HepG2 (cell line): ENCODE data around the gene COL26A1. TPM values are rescaled to one million over a fixed set of nuclear protein-coding genes. Genes with fewer than 3 reads are reported as not detected.

Source experiments
- CEBPG ChIP-seq: IDR thresholded peaks from 2 replicates; pipeline ENCODE4 v1.6.1; 2016
- FOSL2 ChIP-seq: sonication (generic); formaldehyde crosslinking; IDR thresholded peaks from 2 replicates; pipeline ENCODE4 v1.4.0; 2020; ENCODE audit warnings: missing genetic modification reagents
- HMG20B ChIP-seq: conservative IDR thresholded peaks from 2 replicates; pipeline ENCODE4 v1.6.1; 2016; ENCODE audit warnings: missing genetic modification reagents, missing compliant biosample characterization
- HOXA7 ChIP-seq: sonication (generic); formaldehyde crosslinking; IDR thresholded peaks from 2 replicates; pipeline ENCODE4 v1.8.1; 2022; ENCODE audit warnings: mild to moderate bottlenecking, missing genetic modification reagents, moderate library complexity
- IRX3 ChIP-seq: sonication (generic); formaldehyde crosslinking; IDR thresholded peaks from 2 replicates; pipeline ENCODE4 v1.8.1; 2023; ENCODE audit warnings: mild to moderate bottlenecking, low read depth, missing genetic modification reagents, borderline replicate concordance
- MEF2D ChIP-seq: sonication (generic); formaldehyde crosslinking; IDR thresholded peaks from 2 replicates; pipeline ENCODE4 v1.5.1; 2020; ENCODE audit warnings: mild to moderate bottlenecking, missing genetic modification reagents
- MYC ChIP-seq: sonication (generic); formaldehyde crosslinking; IDR thresholded peaks from 2 replicates; pipeline ENCODE4 v1.9.0; 2021; ENCODE audit warnings: missing genetic modification reagents, borderline replicate concordance
- POLR2AphosphoS5 ChIP-seq: IDR thresholded peaks from 2 replicates; pipeline ENCODE4 v1.6.1; 2012; ENCODE audit warnings: low read depth, low read length
- RFXAP ChIP-seq: sonication (generic); formaldehyde crosslinking; IDR thresholded peaks from 2 replicates; pipeline ENCODE4 v1.4.0; 2020; ENCODE audit warnings: missing genetic modification reagents, borderline replicate concordance
- SAFB2 ChIP-seq: sonication (generic); formaldehyde crosslinking; IDR thresholded peaks from 2 replicates; pipeline ENCODE4 v1.5.1; 2020; ENCODE audit warnings: missing genetic modification reagents, low read depth, mild to moderate bottlenecking, borderline replicate concordance
- YEATS4 ChIP-seq: sonication (generic); formaldehyde crosslinking; IDR thresholded peaks from 2 replicates; pipeline ENCODE4 v1.4.0; 2020; ENCODE audit warnings: missing genetic modification reagents, borderline replicate concordance
- YY1 ChIP-seq: IDR thresholded peaks from 2 replicates; pipeline ENCODE4 v1.6.1; 2011; ENCODE audit warnings: low read length, low read depth, moderate library complexity, mild to moderate bottlenecking; ENCODE audit not compliant: insufficient read depth, insufficient replicate concordance
- ZMAT3 ChIP-seq: sonication (generic); formaldehyde crosslinking; conservative IDR thresholded peaks from 2 replicates; pipeline ENCODE4 v1.7.0; 2021; ENCODE audit warnings: missing genetic modification reagents
- ZNF264 ChIP-seq: sonication (generic); formaldehyde crosslinking; IDR thresholded peaks from 2 replicates; pipeline ENCODE4 v1.4.0; 2020; ENCODE audit warnings: missing genetic modification reagents
- ZNF547 ChIP-seq: sonication (generic); formaldehyde crosslinking; IDR thresholded peaks from 2 replicates; pipeline ENCODE4 v1.5.1; 2020; ENCODE audit warnings: mild to moderate bottlenecking, missing genetic modification reagents
- ZNF746 ChIP-seq: sonication (generic); formaldehyde crosslinking; IDR thresholded peaks from 2 replicates; pipeline ENCODE4 v1.8.0; 2022; ENCODE audit warnings: mild to moderate bottlenecking, missing genetic modification reagents
- polyA plus RNA-seq, 8 experiments: library from polyadenylated mRNA; depleted of rRNA in 3 of 8; stranded (reverse) in 7 of 8; unstranded in 1 of 8; fragments of >200 nt; fragmentation: Illumina TruSeq in 4 of 8; extraction: Trizol in 4 of 8; gene quantifications; 2 replicates each; pipeline versions ENCODE4 v1.2.1 to v1.2.3, GENCODE V29; 2011 to 2016; ENCODE audit warnings: low read depth in 4 of 8, missing spikeins in 1 of 8, mixed read lengths in 1 of 8; ENCODE audit not compliant: insufficient read depth in 1 of 8
- total RNA-seq, 5 experiments: library from RNA; depleted of rRNA; stranded (reverse); fragments of >200 nt; fragmentation: Illumina TruSeq; extraction: Trizol; gene quantifications; 2 replicates each; pipeline ENCODE4 v1.2.3, GENCODE V29; 2016; ENCODE audit warnings: low read depth in 1 of 5
- TF ChIP-seq, protein P1 (sequence below): sonication (generic); formaldehyde crosslinking; IDR thresholded peaks from 2 replicates; pipeline ENCODE4 v1.8.1; 2023; ENCODE audit warnings: mild to moderate bottlenecking, inconsistent platforms, moderate library complexity, missing genetic modification reagents, borderline replicate concordance
- TF ChIP-seq, protein P2 (sequence below): sonication (generic); formaldehyde crosslinking; conservative IDR thresholded peaks from 2 replicates; pipeline ENCODE4 v1.8.0; 2022; ENCODE audit warnings: mild to moderate bottlenecking, moderate library complexity, missing genetic modification reagents
- TF ChIP-seq, protein P3 (sequence below): sonication (generic); formaldehyde crosslinking; IDR thresholded peaks from 2 replicates; pipeline ENCODE4 v1.4.0; 2020; ENCODE audit warnings: mild to moderate bottlenecking, missing genetic modification reagents
- TF ChIP-seq, protein P4 (sequence below): sonication (generic); formaldehyde crosslinking; IDR thresholded peaks from 2 replicates; pipeline ENCODE4 v1.5.1; 2020; ENCODE audit warnings: missing genetic modification reagents, mild to moderate bottlenecking, borderline replicate concordance
- TF ChIP-seq, protein P5 (sequence below): sonication (generic); formaldehyde crosslinking; IDR thresholded peaks from 2 replicates; pipeline ENCODE4 v1.8.0; 2022; ENCODE audit warnings: mild to moderate bottlenecking, missing genetic modification reagents; ENCODE audit not compliant: insufficient replicate concordance

The COL26A1 gene
- total and polyA plus RNA-seq, 2 of the 13 experiments (the other 11 are each of a cell fraction or from before 2014, with no cell fraction given) = 7.8 to 9.2 TPM

DNA sequence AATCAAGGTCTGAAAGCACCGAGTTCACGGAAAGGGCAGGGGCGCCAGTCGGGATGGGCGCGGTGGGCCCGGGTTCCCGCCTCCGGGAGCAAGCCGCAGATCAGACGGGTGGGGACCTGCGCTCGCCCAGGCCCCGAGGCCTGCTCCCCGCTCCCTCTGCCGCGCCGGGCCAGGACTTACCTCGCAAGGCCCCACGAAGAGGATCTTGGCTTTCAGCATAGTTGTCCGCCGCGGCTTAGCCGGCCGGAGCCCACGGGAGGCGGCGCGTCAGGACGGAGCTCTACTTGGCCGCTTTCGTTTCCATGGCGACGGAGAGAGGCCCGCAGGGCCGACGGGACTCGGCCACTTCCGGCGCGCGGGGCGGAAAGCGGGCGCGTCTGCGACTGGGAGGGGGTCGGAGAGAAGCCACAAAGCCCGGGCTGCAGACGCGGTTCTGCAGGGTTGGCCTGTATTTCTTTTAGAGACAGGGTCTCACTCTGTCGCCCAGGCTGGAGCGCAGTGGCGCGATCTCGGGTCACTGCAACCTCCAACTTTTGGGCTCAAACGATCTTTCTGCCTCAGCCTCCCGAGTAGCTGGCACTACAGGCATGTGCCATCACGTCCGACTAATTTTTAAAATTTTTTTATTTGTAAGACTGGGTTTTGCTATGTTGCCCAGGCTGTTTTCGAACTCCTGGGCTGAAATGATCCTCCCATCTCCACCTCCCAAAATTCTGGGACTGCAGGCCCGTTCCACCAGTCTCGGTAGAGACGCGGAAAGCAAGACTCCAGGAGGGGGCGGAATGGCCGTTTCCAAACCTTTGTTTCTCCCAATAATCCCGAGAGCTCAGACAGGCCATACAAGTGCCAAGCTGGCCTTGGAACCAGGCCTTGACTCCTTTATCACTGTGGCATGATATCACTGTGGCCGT, 40.9 kb upstream of the COL26A1 start, which contains the start of gene IFT22 (continued):
- TF ChIP-seq, protein P1, sequence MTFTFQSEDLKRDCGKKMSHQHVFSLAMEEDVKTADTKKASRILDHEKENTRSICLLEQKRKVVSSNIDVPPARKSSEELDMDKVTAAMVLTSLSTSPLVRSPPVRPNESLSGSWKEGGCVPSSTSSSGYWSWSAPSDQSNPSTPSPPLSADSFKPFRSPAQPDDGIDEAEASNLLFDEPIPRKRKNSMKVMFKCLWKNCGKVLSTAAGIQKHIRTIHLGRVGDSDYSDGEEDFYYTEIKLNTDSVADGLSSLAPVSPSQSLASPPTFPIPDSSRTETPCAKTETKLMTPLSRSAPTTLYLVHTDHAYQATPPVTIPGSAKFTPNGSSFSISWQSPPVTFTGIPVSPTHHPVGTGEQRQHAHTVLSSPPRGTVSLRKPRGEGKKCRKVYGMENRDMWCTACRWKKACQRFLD (CRISPR knock-in tag) = no peak
- TF ChIP-seq YEATS4 (peak; percentile 37; the same call in 1 of the 2 replicates), CEBPG (CRISPR knock-in tag) (no peak), HOXA7 (CRISPR knock-in tag) (no peak), IRX3 (CRISPR knock-in tag) (no peak), ZNF264 (no peak), HMG20B (CRISPR knock-in tag) (no peak), YY1 (peak; percentile 40), RFXAP (CRISPR knock-in tag) (no peak), ZMAT3 (CRISPR knock-in tag) (no peak), MYC (CRISPR knock-in tag) (no peak), SAFB2 (CRISPR knock-in tag) (no peak), POLR2AphosphoS5 (peak; percentile 74), MEF2D (CRISPR knock-in tag) (peak; percentile 45; the same call in 1 of the 2 replicates), FOSL2 (CRISPR knock-in tag) (peak; percentile 6; the same call in 1 of the 2 replicates), ZNF547 (CRISPR knock-in tag) (peak; percentile 60; the same call in 1 of the 2 replicates), ZNF746 (no peak)
- TF ChIP-seq, protein P2, sequence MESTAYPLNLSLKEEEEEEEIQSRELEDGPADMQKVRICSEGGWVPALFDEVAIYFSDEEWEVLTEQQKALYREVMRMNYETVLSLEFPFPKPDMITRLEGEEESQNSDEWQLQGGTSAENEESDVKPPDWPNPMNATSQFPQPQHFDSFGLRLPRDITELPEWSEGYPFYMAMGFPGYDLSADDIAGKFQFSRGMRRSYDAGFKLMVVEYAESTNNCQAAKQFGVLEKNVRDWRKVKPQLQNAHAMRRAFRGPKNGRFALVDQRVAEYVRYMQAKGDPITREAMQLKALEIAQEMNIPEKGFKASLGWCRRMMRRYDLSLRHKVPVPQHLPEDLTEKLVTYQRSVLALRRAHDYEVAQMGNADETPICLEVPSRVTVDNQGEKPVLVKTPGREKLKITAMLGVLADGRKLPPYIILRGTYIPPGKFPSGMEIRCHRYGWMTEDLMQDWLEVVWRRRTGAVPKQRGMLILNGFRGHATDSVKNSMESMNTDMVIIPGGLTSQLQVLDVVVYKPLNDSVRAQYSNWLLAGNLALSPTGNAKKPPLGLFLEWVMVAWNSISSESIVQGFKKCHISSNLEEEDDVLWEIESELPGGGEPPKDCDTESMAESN (CRISPR knock-in tag) = 0 out of 2 replicates have a peak, but pooled peaks have one; percentile 7
- TF ChIP-seq, protein P3, sequence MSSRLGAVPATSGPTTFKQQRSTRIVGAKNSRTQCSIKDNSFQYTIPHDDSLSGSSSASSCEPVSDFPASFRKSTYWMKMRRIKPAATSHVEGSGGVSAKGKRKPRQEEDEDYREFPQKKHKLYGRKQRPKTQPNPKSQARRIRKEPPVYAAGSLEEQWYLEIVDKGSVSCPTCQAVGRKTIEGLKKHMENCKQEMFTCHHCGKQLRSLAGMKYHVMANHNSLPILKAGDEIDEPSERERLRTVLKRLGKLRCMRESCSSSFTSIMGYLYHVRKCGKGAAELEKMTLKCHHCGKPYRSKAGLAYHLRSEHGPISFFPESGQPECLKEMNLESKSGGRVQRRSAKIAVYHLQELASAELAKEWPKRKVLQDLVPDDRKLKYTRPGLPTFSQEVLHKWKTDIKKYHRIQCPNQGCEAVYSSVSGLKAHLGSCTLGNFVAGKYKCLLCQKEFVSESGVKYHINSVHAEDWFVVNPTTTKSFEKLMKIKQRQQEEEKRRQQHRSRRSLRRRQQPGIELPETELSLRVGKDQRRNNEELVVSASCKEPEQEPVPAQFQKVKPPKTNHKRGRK (CRISPR knock-in tag) = no peak
- TF ChIP-seq, protein P4, sequence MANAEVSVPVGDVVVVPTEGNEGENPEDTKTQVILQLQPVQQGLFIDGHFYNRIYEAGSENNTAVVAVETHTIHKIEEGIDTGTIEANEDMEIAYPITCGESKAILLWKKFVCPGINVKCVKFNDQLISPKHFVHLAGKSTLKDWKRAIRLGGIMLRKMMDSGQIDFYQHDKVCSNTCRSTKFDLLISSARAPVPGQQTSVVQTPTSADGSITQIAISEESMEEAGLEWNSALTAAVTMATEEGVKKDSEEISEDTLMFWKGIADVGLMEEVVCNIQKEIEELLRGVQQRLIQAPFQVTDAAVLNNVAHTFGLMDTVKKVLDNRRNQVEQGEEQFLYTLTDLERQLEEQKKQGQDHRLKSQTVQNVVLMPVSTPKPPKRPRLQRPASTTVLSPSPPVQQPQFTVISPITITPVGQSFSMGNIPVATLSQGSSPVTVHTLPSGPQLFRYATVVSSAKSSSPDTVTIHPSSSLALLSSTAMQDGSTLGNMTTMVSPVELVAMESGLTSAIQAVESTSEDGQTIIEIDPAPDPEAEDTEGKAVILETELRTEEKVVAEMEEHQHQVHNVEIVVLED (CRISPR knock-in tag) = peak; percentile 63; the same call in 1 of the 2 replicates
- TF ChIP-seq, protein P5, sequence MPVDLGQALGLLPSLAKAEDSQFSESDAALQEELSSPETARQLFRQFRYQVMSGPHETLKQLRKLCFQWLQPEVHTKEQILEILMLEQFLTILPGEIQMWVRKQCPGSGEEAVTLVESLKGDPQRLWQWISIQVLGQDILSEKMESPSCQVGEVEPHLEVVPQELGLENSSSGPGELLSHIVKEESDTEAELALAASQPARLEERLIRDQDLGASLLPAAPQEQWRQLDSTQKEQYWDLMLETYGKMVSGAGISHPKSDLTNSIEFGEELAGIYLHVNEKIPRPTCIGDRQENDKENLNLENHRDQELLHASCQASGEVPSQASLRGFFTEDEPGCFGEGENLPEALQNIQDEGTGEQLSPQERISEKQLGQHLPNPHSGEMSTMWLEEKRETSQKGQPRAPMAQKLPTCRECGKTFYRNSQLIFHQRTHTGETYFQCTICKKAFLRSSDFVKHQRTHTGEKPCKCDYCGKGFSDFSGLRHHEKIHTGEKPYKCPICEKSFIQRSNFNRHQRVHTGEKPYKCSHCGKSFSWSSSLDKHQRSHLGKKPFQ (CRISPR knock-in tag) = no peak
